ENCODE data around the gene GSC2.
A peak's percentile ranks its signal among the peaks of the same experiment; 100 is the strongest.

GSC2 gene

GRCh38 chr22:19143967-19144400 lies 6.1 kb downstream of the GSC2 start:
- DNase-seq (ENCODE audit: low read depth, low spot score): no peak
- in situ Hi-C loops (cut with HindIII; ENCODE audit: low sequenced_read_pairs): no loop called here
- no peak for TF ChIP-seq CTCF (IDR thresholded peaks at IDR 0.05; ENCODE audit: low read depth, low read length)
- peak overlapping the region; percentile 98 for H3K4me3 ChIP-seq (ENCODE audit: low read depth, low read length)

DNA sequence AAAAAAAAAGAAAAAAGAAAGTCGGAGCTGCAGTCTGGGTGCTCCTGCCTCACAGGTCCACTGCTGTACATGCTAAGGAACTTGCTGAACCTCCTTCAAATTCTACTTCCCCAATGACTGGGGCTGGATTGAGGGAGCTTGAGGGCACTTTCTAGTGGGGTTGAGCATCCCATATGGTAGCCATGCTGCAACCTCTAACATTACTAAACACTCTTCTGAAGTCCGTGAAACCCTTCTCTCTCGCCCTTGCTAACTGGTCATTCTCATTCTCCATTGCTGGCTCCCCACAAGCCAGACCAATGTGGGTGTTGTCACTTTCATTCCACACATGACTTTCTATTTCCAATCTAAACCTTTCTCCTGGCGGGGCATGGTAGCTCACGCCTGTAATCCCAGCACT lies 6.9 kb downstream of the GSC2 start:
- no peak overlapping the region for H3K4me3 ChIP-seq (ENCODE audit: low read depth, low read length)
- TF ChIP-seq CTCF (IDR thresholded peaks at IDR 0.05; ENCODE audit: low read depth, low read length): no peak
- DNase-seq (ENCODE audit: low read depth, low spot score): no peak
- in situ Hi-C loops (cut with HindIII; ENCODE audit: low sequenced_read_pairs): no loop called here

- no peak for DNase-seq (ENCODE audit: low read depth, low spot score)
- TF ChIP-seq CTCF (IDR thresholded peaks at IDR 0.05; ENCODE audit: low read depth, low read length): no peak
- H3K4me3 ChIP-seq (ENCODE audit: low read depth, low read length): no peak overlapping the region
- in situ Hi-C loops (cut with HindIII; ENCODE audit: low sequenced_read_pairs): no loop called here
These were observed 7.7 kb downstream of the GSC2 start for GRCh38 chr22:19142394-19142793.

- H3K4me3 ChIP-seq (ENCODE audit: low read depth, low read length): no peak overlapping the region
- in situ Hi-C loops (cut with HindIII; ENCODE audit: low sequenced_read_pairs): no loop called here
These were observed 10.1 kb downstream of the GSC2 start for GRCh38 chr22:19139974-19140373.

GRCh38 chr22:19139001-19139356 lies 11.1 kb downstream of the GSC2 start:
- in situ Hi-C loops (cut with HindIII; ENCODE audit: low sequenced_read_pairs): no loop called here
- no peak overlapping the region for H3K4me3 ChIP-seq (ENCODE audit: low read depth, low read length)
- no peak for DNase-seq (ENCODE audit: low read depth, low spot score)
- no peak for TF ChIP-seq CTCF (IDR thresholded peaks at IDR 0.05; ENCODE audit: low read depth, low read length)

More at GRCh38 chr22:19139974-19140373, 10.1 kb downstream of the GSC2 start:
- DNase-seq (ENCODE audit: low read depth, low spot score): no peak
- no peak for TF ChIP-seq CTCF (IDR thresholded peaks at IDR 0.05; ENCODE audit: low read depth, low read length)

GRCh38 chr22:19138217-19139000 lies 11.7 kb downstream of the GSC2 start:
- no peak for DNase-seq (ENCODE audit: low read depth, low spot score)
- in situ Hi-C loops (cut with HindIII; ENCODE audit: low sequenced_read_pairs): no loop called here
- no peak overlapping the region for H3K4me3 ChIP-seq (ENCODE audit: low read depth, low read length)
- TF ChIP-seq CTCF (IDR thresholded peaks at IDR 0.05; ENCODE audit: low read depth, low read length): no peak
